HCT116 (cell line): ENCODE results near the gene MROH7. TPM values are rescaled to one million over a fixed set of nuclear protein-coding genes. Genes with fewer than 3 reads are reported as not detected.

Experiments used
- ATAC-seq: fragments of 200-7000 bp; cut with Tn5 transposase; 2 replicates; pipeline ENCODE4 v1.9.1; 2020; ENCODE audit warnings: mild to moderate bottlenecking, moderate library complexity
- BruUV-seq: library from RNA; stranded (reverse); fragments of 400-500 nt; replicated peaks from 2 replicates; lab custom pipeline; 2021; lab: Mats Ljungman, UMichigan
- CTCF ChIA-PET: fragments of 300-600 bp; sonication (Branson Sonifier 250); formaldehyde crosslinking; loops from one replicate; lab custom pipeline; 2021; ENCODE audit warnings: antibody characterized with exemption; lab: Charles Lee
- POLR2A ChIA-PET: fragments of 300-600, 350-600 bp; sonication (Branson Sonifier 250); formaldehyde crosslinking; loops from one replicate; lab custom pipeline; 2021; ENCODE audit warnings: antibody characterized with exemption; lab: Charles Lee
- RAD21 ChIA-PET, 2 experiments: fragments of 300-600 bp; sonication (Branson Sonifier 250); formaldehyde crosslinking; loops; one replicate each; lab custom pipeline; 2023; ENCODE audit warnings: low total read pairs in 2 of 2; ENCODE audit not compliant: uncharacterized antibody in 2 of 2, unreplicated experiment in 2 of 2, low non-redundant PET in 1 of 2; lab: Charles Lee
- DNase-seq: peaks from one replicate; pipeline ENCODE4 v3.0.0-alpha.2; 2010; ENCODE audit warnings: low read depth, low spot score
- H2AFZ ChIP-seq: fragments of 200-600 bp; shearing (Covaris generic), sonication (generic); 2 replicates; pipeline ENCODE4 v1.6.1; 2017; ENCODE audit warnings: low read depth, mixed run types, mixed read lengths, antibody characterized with exemption, low read length; ENCODE audit not compliant: poor library complexity, severe bottlenecking
- H3K27ac ChIP-seq: 2 replicates; pipeline ENCODE4 v1.5.1; 2012; ENCODE audit warnings: low read depth, low read length
- H3K27me3 ChIP-seq: fragments of 200-600 bp; sonication (generic); 2 replicates; pipeline ENCODE4 v1.6.1; 2016; ENCODE audit warnings: mixed run types, low read length, mixed read lengths; ENCODE audit not compliant: insufficient read depth
- H3K36me3 ChIP-seq, 2 experiments: fragments of 200-500 bp in 1 of 2; fragments of 200-600 bp in 1 of 2; sonication (Bioruptor generic) in 1 of 2; sonication (generic) in 1 of 2; 2 replicates each; pipeline versions ENCODE4 v1.5.1 to v1.6.1; 2014 to 2016; ENCODE audit warnings: low read length in 2 of 2, inconsistent platforms in 1 of 2, mixed read lengths in 1 of 2, mixed run types in 1 of 2; ENCODE audit not compliant: insufficient read depth in 2 of 2, control insufficient read depth in 1 of 2
- H3K4me1 ChIP-seq, 2 experiments: fragments of 200-600 bp in 1 of 2; sonication (generic) in 1 of 2; 2 replicates each; pipeline versions ENCODE4 v1.5.1 to v1.6.1; 2012 to 2017; ENCODE audit warnings: low read length in 2 of 2, inconsistent platforms in 1 of 2, mild to moderate bottlenecking in 1 of 2, mixed read lengths in 1 of 2, mixed run types in 1 of 2, moderate library complexity in 1 of 2; ENCODE audit not compliant: insufficient read depth in 2 of 2, control insufficient read depth in 1 of 2
- H3K4me2 ChIP-seq: fragments of 200-600 bp; sonication (generic); 2 replicates; pipeline ENCODE4 v1.6.1; 2017; ENCODE audit warnings: mixed run types, low read length, mixed read lengths
- H3K4me3 ChIP-seq, 2 experiments: fragments of 200-600 bp in 1 of 2; sonication (generic) in 1 of 2; replicated peaks in 1 of 2; 2 replicates each; pipeline ENCODE4 v1.5.1; 2011 to 2016; ENCODE audit warnings: low read length in 2 of 2, control low read depth in 1 of 2, low read depth in 1 of 2, mild to moderate bottlenecking in 1 of 2, mixed read lengths in 1 of 2, mixed run types in 1 of 2
- H3K79me2 ChIP-seq: fragments of 200-600 bp; sonication (generic); 2 replicates; pipeline ENCODE4 v1.6.1; 2017; ENCODE audit warnings: mild to moderate bottlenecking, mixed run types, low read length, moderate library complexity, mixed read lengths; ENCODE audit not compliant: insufficient read depth
- H3K9ac ChIP-seq: fragments of 200-600 bp; sonication (generic); 2 replicates; pipeline ENCODE4 v1.6.1; 2016; ENCODE audit warnings: low read length, mixed read lengths
- H3K9me2 ChIP-seq: fragments of 200-600 bp; sonication (generic), shearing (Covaris generic); 2 replicates; pipeline ENCODE4 v1.6.1; 2017; ENCODE audit warnings: mixed run types, mild to moderate bottlenecking, moderate library complexity; ENCODE audit not compliant: insufficient read depth
- H3K9me3 ChIP-seq, 2 experiments: fragments of 200-500 bp in 1 of 2; fragments of 200-600 bp in 1 of 2; sonication (Bioruptor generic) in 1 of 2; sonication (generic) in 1 of 2; 2 replicates each; pipeline ENCODE4 v1.6.1; 2014 to 2017; ENCODE audit warnings: low read length in 2 of 2, mixed read lengths in 2 of 2, inconsistent platforms in 1 of 2, low read depth in 1 of 2, mild to moderate bottlenecking in 1 of 2, mixed run types in 1 of 2, moderate library complexity in 1 of 2; ENCODE audit not compliant: control insufficient read depth in 1 of 2, insufficient read depth in 1 of 2
- H4K20me1 ChIP-seq: fragments of 200-600 bp; sonication (generic), shearing (Covaris generic); 2 replicates; pipeline ENCODE4 v1.6.1; 2017; ENCODE audit warnings: mixed run types, mild to moderate bottlenecking, moderate library complexity; ENCODE audit not compliant: insufficient read depth
- CEBPB ChIP-seq: IDR thresholded peaks from 2 replicates; pipeline ENCODE4 v1.6.1; 2012; ENCODE audit warnings: low read depth
- CTCF ChIP-seq, 3 experiments: fragments of 200-600 bp in 1 of 3; sonication (generic) in 1 of 3; IDR thresholded peaks in 2 of 3; conservative IDR thresholded peaks in 1 of 3; 2 replicates each; pipeline ENCODE4 v1.5.1; 2012 to 2017; ENCODE audit warnings: low read depth in 2 of 3, low read length in 2 of 3, antibody characterized with exemption in 1 of 3, borderline replicate concordance in 1 of 3, control low read depth in 1 of 3, mild to moderate bottlenecking in 1 of 3, mixed read lengths in 1 of 3, mixed run types in 1 of 3, moderate library complexity in 1 of 3; ENCODE audit not compliant: insufficient read depth in 1 of 3
- EZH2 ChIP-seq: fragments of 200-600 bp; sonication (generic); IDR thresholded peaks from 2 replicates; pipeline ENCODE4 v1.6.1; 2017; ENCODE audit warnings: antibody characterized with exemption, mixed run types
- FOSL1 ChIP-seq: IDR thresholded peaks from 2 replicates; pipeline ENCODE4 v1.6.1; 2012; ENCODE audit warnings: low read depth
- RAD21 ChIP-seq: IDR thresholded peaks from 2 replicates; pipeline ENCODE4 v1.6.1; 2012; ENCODE audit warnings: low read depth, mild to moderate bottlenecking
- SP1 ChIP-seq: IDR thresholded peaks from 2 replicates; pipeline ENCODE4 v1.6.1; 2012; ENCODE audit warnings: low read depth
- YY1 ChIP-seq: IDR thresholded peaks from 2 replicates; pipeline ENCODE4 v1.6.1; 2011; ENCODE audit warnings: low read length, low read depth, moderate library complexity, mild to moderate bottlenecking; ENCODE audit not compliant: insufficient replicate concordance; ENCODE audit errors: extremely low read depth
- intact Hi-C: fragments of 100-400 bp; cut with micrococcal nuclease; formaldehyde crosslinking; loops from 2 replicates; pipeline ENCODE4 v1.10.0; 2022
- total RNA-seq: library from RNA; stranded (reverse); gene quantifications from one replicate; pipeline ENCODE4 v1.2.1, GENCODE V29; 2021; ENCODE audit not compliant: unreplicated experiment

Gene MROH7
- total RNA-seq, 1 experiment from 2014 or later, result 1.1 TPM

- H4K20me1 ChIP-seq, result no peaks in the 10 kb centered on the region
- CTCF ChIA-PET, result no interaction called here
- H3K36me3 ChIP-seq, result peaks cover 3 to 6% of the 10 kb centered on the region in 2 experiments; a peak in 3 of 4 replicates
- no peak overlapping the region for H3K4me3 ChIP-seq
- no peak overlapping the region for H2AFZ ChIP-seq
- H3K9me3 ChIP-seq, result no peaks in the 10 kb centered on the region
- H3K27ac ChIP-seq, result no peak overlapping the region
- H3K9ac ChIP-seq, result no peak overlapping the region
- TF ChIP-seq FOSL1, result no peak
- TF ChIP-seq RAD21, result no peak
- no peak for TF ChIP-seq CTCF (IDR thresholded peaks at IDR 0.05 in 2 of 3, conservative IDR thresholded peaks at IDR 0.05 in 1 of 3; ENCODE audit: borderline replicate concordance in 1 of 3, insufficient read depth in 1 of 3, low read depth in 2 of 3, low read length in 2 of 3)
- TF ChIP-seq SP1, result no peak
- no peak for TF ChIP-seq CEBPB
- TF ChIP-seq EZH2, result no peak
- no peaks in the 10 kb centered on the region for H3K9me2 ChIP-seq
- H3K79me2 ChIP-seq, result no peaks in the 10 kb centered on the region
- H3K4me2 ChIP-seq, result no peak overlapping the region
- intact Hi-C loops, result no loop called here
- BruUV-seq, result no TSS peak
- DNase-seq (no peak), ATAC-seq (no peak)
- no peaks in the 10 kb centered on the region for H3K27me3 ChIP-seq
- RAD21 ChIA-PET, result no interaction called here
- no peaks in the 10 kb centered on the region for H3K4me1 ChIP-seq
- POLR2A ChIA-PET, result no interaction called here
Measured at GRCh38 chr1:54600947-54601721, 40.5 kb upstream of the MROH7 start.

- H3K9me2 ChIP-seq, result no peaks in the 10 kb centered on the region
- POLR2A ChIA-PET, result no interaction called here
- TF ChIP-seq YY1, result no peak
- TF ChIP-seq, all 23 proteins: peak for 0
- intact Hi-C loops, result no loop called here
- H3K9ac ChIP-seq, result no peak overlapping the region
- no peaks in the 10 kb centered on the region for H4K20me1 ChIP-seq
- no TSS peak for BruUV-seq
- RAD21 ChIA-PET, result no interaction called here
- DNase-seq (no peak), ATAC-seq (no peak)
- H3K36me3 ChIP-seq, result peaks cover 3 to 6% of the 10 kb centered on the region in 2 experiments; a peak in 3 of 4 replicates
- no peak overlapping the region for H3K4me3 ChIP-seq
- H3K9me3 ChIP-seq, result no peaks in the 10 kb centered on the region
- no peak overlapping the region for H3K4me2 ChIP-seq
- no peaks in the 10 kb centered on the region for H3K4me1 ChIP-seq
- CTCF ChIA-PET, result no interaction called here
- no peak overlapping the region for H2AFZ ChIP-seq
- no peak overlapping the region for H3K27ac ChIP-seq
- H3K27me3 ChIP-seq, result no peaks in the 10 kb centered on the region
- no peaks in the 10 kb centered on the region for H3K79me2 ChIP-seq
Measured at GRCh38 chr1:54601730-54602129, 39.9 kb upstream of the MROH7 start.
